ENCODE results near the gene RAPGEF2.

RAPGEF2 gene

GRCh38 chr4:159271856-159272255, 169.0 kb downstream of the RAPGEF2 start:
- in situ Hi-C loops (cut with MboI; ENCODE audit: low sequenced_read_pairs): no loop called here

GRCh38 chr4:159272273-159273140, 169.6 kb downstream of the RAPGEF2 start:
- in situ Hi-C loops (cut with MboI; ENCODE audit: low sequenced_read_pairs): no loop called here

GRCh38 chr4:159273141-159273438, 170.2 kb downstream of the RAPGEF2 start:
- in situ Hi-C loops (cut with MboI; ENCODE audit: low sequenced_read_pairs): no loop called here

- in situ Hi-C loops (cut with MboI; ENCODE audit: low sequenced_read_pairs): no loop called here
Observed at GRCh38 chr4:159273841-159274240, 171.0 kb downstream of the RAPGEF2 start.

GRCh38 chr4:159278399-159278798, 175.5 kb downstream of the RAPGEF2 start:
- in situ Hi-C loops (cut with MboI; ENCODE audit: low sequenced_read_pairs): no loop called here

- in situ Hi-C loops (cut with MboI; ENCODE audit: low sequenced_read_pairs): no loop called here
Observed at GRCh38 chr4:159279084-159279483, 176.2 kb downstream of the RAPGEF2 start.

GRCh38 chr4:159280442-159281172, 177.7 kb downstream of the RAPGEF2 start:
- in situ Hi-C loops (cut with MboI; ENCODE audit: low sequenced_read_pairs): no loop called here

GRCh38 chr4:159281771-159282170, 178.9 kb downstream of the RAPGEF2 start:
- in situ Hi-C loops (cut with MboI; ENCODE audit: low sequenced_read_pairs): no loop called here

GRCh38 chr4:159282329-159282728, 179.4 kb downstream of the RAPGEF2 start:
- in situ Hi-C loops (cut with MboI; ENCODE audit: low sequenced_read_pairs): no loop called here

GRCh38 chr4:159282944-159283343, 180.1 kb downstream of the RAPGEF2 start:
- in situ Hi-C loops (cut with MboI; ENCODE audit: low sequenced_read_pairs): no loop called here

GRCh38 chr4:159283696-159284095, 180.8 kb downstream of the RAPGEF2 start:
- in situ Hi-C loops (cut with MboI; ENCODE audit: low sequenced_read_pairs): no loop called here

- in situ Hi-C loops (cut with MboI; ENCODE audit: low sequenced_read_pairs): no loop called here
Observed at GRCh38 chr4:159284113-159284512, 181.2 kb downstream of the RAPGEF2 start.

- in situ Hi-C loops (cut with MboI; ENCODE audit: low sequenced_read_pairs): no loop called here
Observed at GRCh38 chr4:159284733-159285132, 181.9 kb downstream of the RAPGEF2 start.

- in situ Hi-C loops (cut with MboI; ENCODE audit: low sequenced_read_pairs): no loop called here
Observed at GRCh38 chr4:159287767-159288166, 184.9 kb downstream of the RAPGEF2 start.

- in situ Hi-C loops (cut with MboI; ENCODE audit: low sequenced_read_pairs): no loop called here
Observed at GRCh38 chr4:159289682-159290081, 186.8 kb downstream of the RAPGEF2 start.

GRCh38 chr4:159290321-159291030, 187.6 kb downstream of the RAPGEF2 start:
- in situ Hi-C loops (cut with MboI; ENCODE audit: low sequenced_read_pairs): no loop called here

GRCh38 chr4:159291176-159291575, 188.3 kb downstream of the RAPGEF2 start:
- in situ Hi-C loops (cut with MboI; ENCODE audit: low sequenced_read_pairs): no loop called here

GRCh38 chr4:159292137-159292896, 189.4 kb downstream of the RAPGEF2 start:
- in situ Hi-C loops (cut with MboI; ENCODE audit: low sequenced_read_pairs): no loop called here

- in situ Hi-C loops (cut with MboI; ENCODE audit: low sequenced_read_pairs): no loop called here
Observed at GRCh38 chr4:159293811-159294515, 191.1 kb downstream of the RAPGEF2 start.

- in situ Hi-C loops (cut with MboI; ENCODE audit: low sequenced_read_pairs): no loop called here
Observed at GRCh38 chr4:159296061-159296460, 193.2 kb downstream of the RAPGEF2 start.
